Glutamatergic neuron (in vitro differentiated cells): ENCODE data around the gene PADI3. TPM values are rescaled to one million over a fixed set of nuclear protein-coding genes. Genes with fewer than 3 reads are reported as not detected.

Experiments used
- DNase-seq: peaks from one replicate; pipeline ENCODE4 v3.0.0; 2022
- H3K27ac Mint-ChIP-seq: one replicate; pipeline ENCODE4 v1.8.0; 2020; ENCODE audit warnings: mild to moderate bottlenecking, mixed read lengths, inconsistent platforms; ENCODE audit not compliant: unreplicated experiment
- H3K27me3 Mint-ChIP-seq: one replicate; pipeline ENCODE4 v1.8.0; 2020; ENCODE audit warnings: mild to moderate bottlenecking, moderate library complexity, mixed read lengths, inconsistent platforms; ENCODE audit not compliant: unreplicated experiment
- H3K36me3 Mint-ChIP-seq: one replicate; pipeline ENCODE4 v1.8.0; 2020; ENCODE audit warnings: mild to moderate bottlenecking, mixed read lengths, inconsistent platforms; ENCODE audit not compliant: unreplicated experiment
- H3K4me1 Mint-ChIP-seq: one replicate; pipeline ENCODE4 v1.8.0; 2020; ENCODE audit warnings: mild to moderate bottlenecking, low read depth, mixed read lengths, inconsistent platforms; ENCODE audit not compliant: unreplicated experiment
- H3K4me3 Mint-ChIP-seq: one replicate; pipeline ENCODE4 v1.8.0; 2020; ENCODE audit warnings: mild to moderate bottlenecking, mixed read lengths, inconsistent platforms; ENCODE audit not compliant: unreplicated experiment
- H3K9me3 Mint-ChIP-seq: one replicate; pipeline ENCODE4 v1.8.0; 2020; ENCODE audit warnings: mild to moderate bottlenecking, moderate library complexity, mixed read lengths, inconsistent platforms; ENCODE audit not compliant: unreplicated experiment
- total RNA-seq: library from RNA; stranded (reverse); fragmentation: NEBNext Ultra II Directional; extraction: Animal tissue kit (Norgen Biotek cat#: 25700); gene quantifications from one replicate; pipeline ENCODE4 v1.2.1, GENCODE V29; 2021; ENCODE audit not compliant: unreplicated experiment
- TF ChIP-seq, protein P1 (sequence below): fragments of 200-600 bp; sonication (generic); IDR thresholded peaks from one replicate; pipeline ENCODE4 v1.5.0; 2021; ENCODE audit not compliant: partially characterized antibody, unreplicated experiment

The PADI3 gene
- total RNA-seq, 1 donor from 2014 or later: not detected

DNA sequence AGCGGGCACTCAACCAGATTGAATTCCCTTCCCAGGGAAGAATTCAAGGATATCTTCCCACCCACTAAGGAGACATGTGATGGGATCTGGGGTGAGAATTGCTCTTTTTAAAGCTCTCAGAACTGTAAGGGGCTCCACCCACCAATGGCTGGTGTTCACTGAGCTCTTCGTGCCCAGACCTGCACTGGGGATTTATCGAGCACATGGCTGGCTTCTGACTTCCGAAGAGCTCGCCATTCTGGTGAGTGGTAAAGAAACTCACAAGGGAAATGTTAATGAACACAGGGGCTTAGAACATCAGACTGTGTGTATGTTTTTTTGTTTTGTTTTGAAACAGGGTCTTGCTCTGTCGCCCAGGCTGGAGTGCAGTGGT, 9.8 kb downstream of the PADI3 start:
- Mint-ChIP-seq H3K27me3 (peaks cover 2% of the 10 kb centered on the region), H3K27ac (no peak overlapping the region), H3K36me3 (peaks cover 6% of the 10 kb centered on the region), H3K4me1 (no peaks in the 10 kb centered on the region), H3K4me3 (no peak overlapping the region), H3K9me3 (peaks cover 1% of the 10 kb centered on the region)
- DNase-seq: no peak
- TF ChIP-seq, protein P1, sequence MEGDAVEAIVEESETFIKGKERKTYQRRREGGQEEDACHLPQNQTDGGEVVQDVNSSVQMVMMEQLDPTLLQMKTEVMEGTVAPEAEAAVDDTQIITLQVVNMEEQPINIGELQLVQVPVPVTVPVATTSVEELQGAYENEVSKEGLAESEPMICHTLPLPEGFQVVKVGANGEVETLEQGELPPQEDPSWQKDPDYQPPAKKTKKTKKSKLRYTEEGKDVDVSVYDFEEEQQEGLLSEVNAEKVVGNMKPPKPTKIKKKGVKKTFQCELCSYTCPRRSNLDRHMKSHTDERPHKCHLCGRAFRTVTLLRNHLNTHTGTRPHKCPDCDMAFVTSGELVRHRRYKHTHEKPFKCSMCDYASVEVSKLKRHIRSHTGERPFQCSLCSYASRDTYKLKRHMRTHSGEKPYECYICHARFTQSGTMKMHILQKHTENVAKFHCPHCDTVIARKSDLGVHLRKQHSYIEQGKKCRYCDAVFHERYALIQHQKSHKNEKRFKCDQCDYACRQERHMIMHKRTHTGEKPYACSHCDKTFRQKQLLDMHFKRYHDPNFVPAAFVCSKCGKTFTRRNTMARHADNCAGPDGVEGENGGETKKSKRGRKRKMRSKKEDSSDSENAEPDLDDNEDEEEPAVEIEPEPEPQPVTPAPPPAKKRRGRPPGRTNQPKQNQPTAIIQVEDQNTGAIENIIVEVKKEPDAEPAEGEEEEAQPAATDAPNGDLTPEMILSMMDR: no peak

DNA sequence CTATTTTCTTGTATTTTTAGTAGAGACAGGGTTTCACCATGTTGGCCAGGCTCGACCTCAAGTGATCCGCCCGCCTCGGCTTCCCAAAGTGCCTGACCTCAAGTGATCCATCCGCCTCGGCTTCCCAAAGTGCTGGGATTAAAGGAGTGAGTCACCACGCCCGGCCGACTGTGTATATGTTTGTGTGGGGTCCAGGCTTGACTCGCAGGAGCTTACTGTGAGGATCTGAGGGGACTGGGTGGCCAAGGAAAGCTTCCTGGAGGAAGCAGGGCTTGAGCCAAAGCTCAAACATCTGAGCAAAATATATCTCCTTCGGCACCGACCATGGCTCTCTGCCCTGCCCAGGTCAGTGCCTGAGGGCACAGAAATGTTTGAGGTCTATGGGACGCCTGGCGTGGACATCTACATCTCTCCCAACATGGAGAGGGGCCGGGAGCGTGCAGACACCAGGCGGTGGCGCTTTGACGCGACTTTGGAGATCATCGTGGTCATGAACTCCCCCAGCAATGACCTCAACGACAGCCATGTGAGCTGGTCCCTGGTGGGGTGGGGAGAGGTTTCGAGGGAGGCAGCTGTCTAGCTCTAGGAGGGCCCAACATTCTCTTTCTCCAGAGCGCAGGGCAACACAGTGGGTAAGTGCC, 10.5 kb downstream of the PADI3 start:
- H3K4me1 Mint-ChIP-seq: no peaks in the 10 kb centered on the region
- peaks cover 6% of the 10 kb centered on the region for H3K36me3 Mint-ChIP-seq

DNA sequence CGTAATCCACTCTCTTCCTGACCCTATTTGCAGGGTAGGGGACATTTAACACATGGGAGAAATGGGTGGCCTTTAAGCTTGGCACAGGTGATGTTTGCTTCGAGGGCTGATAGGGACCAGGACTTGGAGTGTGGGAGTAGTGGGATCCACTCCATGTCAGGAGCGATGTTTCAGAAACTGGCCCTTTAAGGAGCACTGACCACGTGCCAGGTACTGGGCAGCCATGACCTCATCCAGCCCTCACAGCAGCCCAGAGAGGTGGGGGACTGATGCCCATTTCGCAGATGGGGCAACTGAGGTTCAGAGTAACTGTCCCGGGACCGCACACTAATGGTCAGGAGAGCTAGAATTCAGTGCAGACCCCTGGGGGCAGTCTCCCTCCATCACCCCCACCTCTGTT, 11.4 kb downstream of the PADI3 start:
- TF ChIP-seq, protein P1: no peak
- Mint-ChIP-seq H3K4me3 (no peak overlapping the region), H3K4me1 (no peaks in the 10 kb centered on the region), H3K36me3 (peaks cover 6% of the 10 kb centered on the region), H3K27ac (no peak overlapping the region), H3K27me3 (peaks cover 4% of the 10 kb centered on the region), H3K9me3 (peaks cover 1% of the 10 kb centered on the region)
- no peak for DNase-seq

More for the DNA sequence above, 10.5 kb downstream of the PADI3 start:
- DNase-seq: no peak
- TF ChIP-seq, protein P1: no peak
- no peak overlapping the region for H3K4me3 Mint-ChIP-seq
- no peak overlapping the region for H3K27ac Mint-ChIP-seq
- peaks cover 1% of the 10 kb centered on the region for H3K9me3 Mint-ChIP-seq
- H3K27me3 Mint-ChIP-seq: peaks cover 4% of the 10 kb centered on the region

DNA sequence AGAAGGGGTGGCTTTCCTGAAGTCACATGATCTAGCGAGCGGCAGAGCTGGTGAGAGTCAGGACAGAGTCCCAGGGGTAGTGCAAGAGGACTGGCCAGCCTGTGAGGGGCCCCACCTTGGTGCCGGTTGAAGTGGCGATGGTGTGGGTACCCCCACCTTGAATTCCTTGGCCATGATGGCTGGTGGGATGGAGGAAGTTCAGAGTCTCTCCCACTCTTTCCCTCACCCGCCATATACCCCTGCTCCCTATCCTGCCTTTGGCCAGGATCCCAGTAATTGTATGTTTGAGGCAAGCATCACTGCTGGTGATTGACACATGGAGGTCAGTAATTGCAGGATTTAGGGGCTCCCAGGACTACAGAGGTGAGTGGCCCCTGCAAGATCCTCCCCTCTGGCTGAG, 11.8 kb downstream of the PADI3 start:
- Mint-ChIP-seq H3K36me3 (peaks cover 6% of the 10 kb centered on the region), H3K4me1 (no peaks in the 10 kb centered on the region), H3K9me3 (peaks cover 1% of the 10 kb centered on the region), H3K27me3 (peaks cover 4% of the 10 kb centered on the region), H3K27ac (no peak overlapping the region), H3K4me3 (no peak overlapping the region)
- DNase-seq: no peak
- TF ChIP-seq, protein P1: no peak

DNA sequence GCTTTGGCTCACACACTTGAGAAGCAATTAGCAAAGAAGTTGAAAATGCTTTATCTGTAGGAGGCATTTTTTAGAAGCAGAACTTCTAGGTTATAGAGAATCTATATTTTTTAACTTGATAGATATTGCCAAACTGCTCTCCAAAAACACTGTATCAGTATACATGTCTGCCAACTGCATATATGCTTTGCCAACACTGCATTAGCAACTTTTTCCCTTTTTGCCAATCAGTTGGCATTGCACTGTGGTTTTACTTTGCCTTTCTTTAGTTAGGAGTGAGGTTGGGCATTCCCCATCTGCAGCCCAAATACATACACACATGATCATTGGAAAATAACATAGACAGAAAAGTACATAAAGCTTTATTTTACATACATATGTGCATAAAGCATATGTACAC, 15.0 kb downstream of the PADI3 start:
- Mint-ChIP-seq H3K27me3 (peaks cover 2% of the 10 kb centered on the region), H3K4me1 (no peaks in the 10 kb centered on the region), H3K27ac (no peak overlapping the region), H3K4me3 (no peak overlapping the region), H3K9me3 (peaks cover 4% of the 10 kb centered on the region), H3K36me3 (peaks cover 6% of the 10 kb centered on the region)
- TF ChIP-seq, protein P1: no peak
- no peak for DNase-seq
